ELR (cell line): ENCODE measurements around the gene SUCNR1.
"Not testable (repeated sequence)": the region's sequence is repeated elsewhere in the genome, so short reads cannot be mapped to it uniquely, and the experiment has no call there.

Experiments
- DNase-seq: peaks from one replicate; pipeline ENCODE4 v3.0.0-alpha.2; 2015; ENCODE audit warnings: low read depth

The SUCNR1 gene

DNA sequence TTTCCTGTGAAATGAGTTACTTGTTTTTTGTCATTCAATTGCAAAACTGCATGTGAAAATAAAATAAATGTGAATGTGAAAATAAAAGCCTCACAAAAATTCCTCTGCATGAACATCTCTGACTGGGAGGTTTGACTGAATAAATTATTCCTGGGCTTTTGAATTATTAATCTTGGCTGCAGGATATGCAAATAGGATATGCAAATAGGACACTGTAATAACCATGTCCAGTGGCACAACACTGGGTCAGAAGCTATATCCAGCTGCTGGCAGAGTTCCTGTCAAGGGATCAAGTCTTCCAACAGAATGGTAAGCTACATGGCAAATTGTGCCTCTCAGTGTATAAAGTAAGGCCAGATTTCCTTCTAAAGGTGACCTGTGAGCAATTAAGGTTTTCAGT lies at the start of gene SUCNR1:
Gene SUCNR1, plus strand, starts transcription at position 246 of the 400 bp plus-strand sequence. CDS start 6,250 bp downstream, outside the sequence.
- DNase-seq, result no peak

- DNase-seq, result peak; percentile 44
These were observed 45.6 kb upstream of the SUCNR1 start for GRCh38 chr3:151827816-151828215.

DNA sequence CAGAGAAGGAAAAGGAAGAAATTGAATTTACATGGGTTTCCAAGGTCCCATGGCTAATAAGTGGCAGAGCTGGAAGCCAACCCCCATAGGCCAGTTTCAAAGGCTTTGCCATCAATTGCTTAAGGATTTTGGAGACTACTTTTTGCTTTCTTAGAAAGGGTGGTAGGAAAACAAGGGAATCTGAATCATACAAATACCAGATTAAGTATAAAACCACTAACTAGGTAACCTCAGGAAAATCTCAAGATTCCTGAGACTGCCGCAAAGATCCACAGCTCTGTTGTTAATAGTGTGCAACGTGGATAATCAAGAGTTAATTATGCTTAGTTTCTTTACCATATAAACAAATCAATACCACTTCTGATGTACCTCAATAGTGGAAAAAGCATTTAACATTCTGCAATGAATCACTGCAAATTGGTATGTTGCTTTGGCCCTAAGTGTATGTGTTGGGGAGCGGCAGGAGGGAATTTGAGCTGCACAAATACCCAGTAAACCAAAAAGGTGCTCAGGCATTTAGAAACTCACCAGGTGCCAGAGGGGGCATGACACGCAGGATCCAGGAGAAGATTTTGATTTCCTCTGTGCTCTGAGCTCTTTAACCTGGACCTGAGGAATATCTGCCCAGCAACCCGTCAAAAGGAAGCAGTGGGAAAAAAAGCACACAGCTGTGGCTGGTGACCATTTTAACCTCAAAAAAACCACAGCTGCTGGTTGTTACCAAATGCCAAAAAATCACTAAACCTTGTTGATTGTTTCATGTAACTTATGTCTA lies 37.5 kb upstream of the SUCNR1 start:
- no peak for DNase-seq

- DNase-seq, result peak; percentile 88
These were observed 36.4 kb upstream of the SUCNR1 start for GRCh38 chr3:151837057-151837456.

- peak; percentile 89 for DNase-seq
These were observed 34.7 kb upstream of the SUCNR1 start for GRCh38 chr3:151838574-151839312.

GRCh38 chr3:151839313-151839631 lies 34.2 kb upstream of the SUCNR1 start:
- DNase-seq, result no peak

DNA sequence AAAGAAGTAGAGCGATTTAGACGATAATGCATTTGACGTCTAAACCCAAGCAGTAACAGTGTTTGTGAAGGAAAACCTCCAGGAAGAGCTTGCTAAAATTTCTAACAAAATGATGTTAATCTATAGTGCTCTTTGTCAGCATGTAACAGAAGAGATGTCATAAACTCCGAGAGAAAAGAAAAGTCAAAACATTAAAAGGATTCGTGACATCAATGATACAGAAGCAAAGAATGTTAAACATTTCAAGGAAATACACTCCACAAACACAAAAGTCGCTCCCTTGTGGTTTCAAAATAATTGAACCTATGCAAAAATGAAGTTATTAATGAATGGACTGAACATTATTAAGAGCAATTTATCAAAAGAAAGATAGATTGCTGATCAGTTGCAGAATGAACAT lies 31.6 kb upstream of the SUCNR1 start:
- peak; percentile 52 for DNase-seq

- no peak for DNase-seq
These were observed 30.2 kb upstream of the SUCNR1 start for GRCh38 chr3:151843275-151843674.

- DNase-seq, result no peak
These were observed 28.0 kb upstream of the SUCNR1 start for GRCh38 chr3:151845306-151845905.

- DNase-seq, result not testable (repeated sequence)
These were observed 23.4 kb upstream of the SUCNR1 start for GRCh38 chr3:151850065-151850464.

DNA sequence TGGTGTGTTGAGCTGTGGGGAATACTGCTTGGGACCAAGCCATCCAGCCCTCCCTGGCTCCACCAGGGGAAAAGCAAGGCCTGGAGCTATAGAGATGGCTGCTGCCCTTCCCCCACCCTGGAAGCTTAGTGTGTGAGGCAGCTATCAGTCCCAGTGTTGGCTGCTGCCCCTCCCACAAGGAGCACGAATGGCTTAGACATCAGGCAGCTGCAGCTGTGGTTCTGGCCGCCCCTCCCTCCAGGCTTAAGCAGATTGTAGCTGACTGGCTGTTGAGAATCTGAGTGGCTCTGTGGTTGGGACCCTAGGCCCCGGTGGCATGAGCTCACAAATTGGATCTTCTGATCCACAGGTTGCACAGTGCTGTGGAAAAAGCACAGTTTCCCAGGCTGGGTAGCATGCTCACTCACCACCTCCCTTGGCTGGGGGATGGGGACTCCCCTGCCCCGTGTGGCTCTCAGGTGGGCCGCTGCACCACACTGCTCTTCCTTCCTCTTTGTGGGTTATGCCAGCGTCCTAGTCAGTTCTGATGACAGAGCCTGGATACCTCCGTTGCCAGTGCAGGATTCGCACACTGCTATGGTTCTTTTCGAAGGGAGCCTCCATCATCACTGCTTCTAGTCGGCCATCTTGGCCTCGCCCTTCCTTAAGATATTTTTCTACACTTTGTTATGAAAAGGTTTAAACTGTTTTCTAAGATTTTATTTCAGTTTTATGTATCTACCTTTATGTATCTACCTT lies 21.2 kb upstream of the SUCNR1 start:
- no peak for DNase-seq

- DNase-seq, result no peak
These were observed 17.3 kb upstream of the SUCNR1 start for GRCh38 chr3:151856118-151856517.

DNA sequence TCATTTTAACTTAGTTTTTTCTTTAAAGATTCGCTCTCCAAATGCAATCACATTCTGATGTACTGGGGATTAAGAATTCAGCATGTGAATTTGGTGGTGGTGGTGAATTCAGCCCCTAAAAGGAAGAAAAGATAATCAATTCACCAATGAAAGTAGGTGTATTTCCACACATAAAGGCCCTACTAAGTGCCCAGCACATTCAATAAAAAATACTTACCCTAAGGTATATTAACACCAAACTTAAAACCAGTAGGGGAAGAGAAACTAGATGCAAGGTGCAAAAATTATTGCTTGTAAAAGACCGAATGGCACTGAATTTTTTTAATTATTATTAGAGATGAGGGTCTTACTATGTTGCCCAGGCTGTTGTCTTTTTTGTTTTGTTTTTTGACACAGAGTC lies 16.8 kb upstream of the SUCNR1 start:
- no peak for DNase-seq

DNA sequence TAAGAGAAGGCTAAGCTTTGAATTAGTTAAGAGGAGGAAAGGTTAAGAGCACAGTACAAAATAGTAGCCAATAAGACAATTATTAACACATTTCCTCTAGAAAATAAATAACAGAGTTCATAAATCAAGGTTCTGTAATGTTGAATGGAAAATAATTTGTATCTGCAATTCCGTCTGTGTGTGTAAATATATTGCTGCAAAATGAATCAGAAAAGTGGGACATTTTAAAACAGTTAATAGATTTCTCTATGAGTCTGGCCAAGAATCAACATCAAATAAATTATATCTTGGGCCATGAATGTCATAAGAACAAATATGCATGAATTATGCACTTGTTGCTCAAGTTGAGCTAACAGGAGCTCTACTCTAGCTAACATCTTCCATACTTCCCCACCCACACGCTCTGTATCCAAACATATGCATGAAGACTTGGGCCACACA lies 14.2 kb upstream of the SUCNR1 start:
- no peak for DNase-seq

- DNase-seq, result no peak
These were observed 13.5 kb upstream of the SUCNR1 start for GRCh38 chr3:151859905-151860304.

DNA sequence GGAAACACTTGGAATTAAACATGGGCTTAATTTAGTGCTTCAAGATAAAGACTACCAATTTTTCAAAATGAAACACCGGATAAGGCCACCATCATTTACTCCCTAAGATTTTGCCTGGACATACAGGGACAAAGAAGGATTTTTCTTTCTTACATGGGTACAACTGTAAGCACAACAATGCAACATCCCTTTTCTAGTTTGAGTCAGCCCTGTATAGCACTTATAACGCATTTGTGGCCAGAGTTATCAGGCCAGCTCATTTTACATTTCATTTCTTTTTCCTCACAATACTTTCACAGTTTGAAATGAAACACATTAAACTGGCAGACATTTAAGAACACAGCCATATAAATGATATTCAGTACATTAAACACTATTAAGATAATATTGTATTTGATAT lies 9.8 kb upstream of the SUCNR1 start:
- peak; percentile 56 for DNase-seq

DNA sequence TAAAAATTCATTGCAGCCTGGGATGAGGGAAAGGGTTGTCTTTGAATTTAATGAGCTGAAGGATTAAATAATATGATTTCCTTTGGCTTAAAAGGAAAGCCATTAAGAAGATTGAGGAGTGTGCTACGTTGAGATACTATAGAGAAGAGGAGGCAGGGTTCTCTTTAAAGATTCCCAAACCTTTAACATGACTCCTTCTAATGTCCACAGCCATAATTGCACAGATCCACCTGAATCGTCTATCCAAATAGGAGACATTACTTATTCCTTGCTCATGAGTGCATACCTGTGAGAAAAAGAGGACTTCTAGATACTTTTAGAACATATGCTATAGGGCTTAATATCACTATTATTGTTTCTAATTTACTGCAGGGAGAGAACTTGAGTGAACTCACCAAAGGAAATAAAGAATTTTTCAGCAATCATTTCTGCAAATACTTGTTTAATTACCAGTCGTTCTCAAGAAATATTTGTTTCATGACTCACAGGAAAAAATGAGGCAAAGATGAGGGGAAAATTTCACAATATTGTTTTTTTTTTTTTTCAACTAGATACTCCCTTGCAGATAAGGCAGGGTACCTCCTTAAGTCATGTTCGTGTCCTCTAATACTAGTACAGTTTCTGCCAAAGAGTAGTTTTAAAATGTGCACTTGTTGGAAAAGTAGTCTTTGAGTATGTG lies 8.9 kb upstream of the SUCNR1 start:
- peak; percentile 93 for DNase-seq

DNA sequence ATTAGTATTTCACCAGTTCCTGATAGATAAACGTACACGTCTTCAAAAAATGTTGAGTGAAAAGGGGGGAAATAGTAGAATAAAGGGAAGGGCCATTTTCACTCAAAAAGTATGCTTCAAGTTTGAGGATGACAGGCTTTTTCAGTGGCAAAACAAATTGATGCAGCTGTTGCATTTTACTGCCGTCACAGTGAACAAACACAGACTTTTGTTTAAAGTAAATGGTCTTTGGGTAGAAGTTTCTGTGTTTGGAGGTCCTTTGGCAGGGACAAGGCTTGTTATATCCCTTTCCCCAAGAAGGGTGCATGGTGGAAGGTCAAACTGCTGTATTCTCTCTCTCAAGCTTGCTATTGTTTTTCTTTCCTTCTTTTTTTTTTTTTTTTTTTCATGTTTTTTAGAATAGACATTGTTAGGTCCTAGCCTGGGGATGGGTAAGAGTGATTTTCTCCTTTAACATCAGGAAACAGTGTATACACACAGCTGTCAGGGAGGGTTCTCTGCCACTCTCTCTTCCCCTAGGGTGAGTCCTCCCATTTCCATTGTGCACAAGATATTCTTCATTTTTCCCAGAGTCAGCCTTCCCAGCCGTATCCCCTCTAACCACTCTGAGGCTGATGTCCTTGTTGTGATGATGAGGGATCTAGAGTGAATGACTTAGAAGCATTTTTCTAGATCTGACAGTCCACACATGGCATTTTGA lies 6.6 kb upstream of the SUCNR1 start:
- DNase-seq, result no peak

GRCh38 chr3:151867666-151868065 lies 5.8 kb upstream of the SUCNR1 start:
- DNase-seq, result no peak

DNA sequence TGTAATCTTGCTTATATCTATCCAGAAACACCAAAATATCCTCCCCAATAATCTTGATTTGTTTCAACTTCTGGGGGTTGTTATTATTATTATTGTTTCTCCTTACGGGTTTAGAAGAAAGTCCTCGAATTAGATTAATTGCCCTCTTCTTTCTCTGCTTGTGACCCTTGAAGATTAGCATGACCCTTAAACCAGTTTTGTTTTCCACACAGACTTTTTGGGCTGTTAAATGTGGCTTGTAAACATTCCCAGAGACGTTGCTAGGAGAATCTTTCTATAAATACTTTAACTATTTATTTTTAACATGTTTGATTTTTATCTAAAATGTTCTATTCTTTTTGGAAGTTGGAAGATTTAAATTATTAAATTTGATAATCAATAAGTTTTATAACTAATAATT lies 4.3 kb upstream of the SUCNR1 start:
- DNase-seq, result no peak
